NCI-H128 (cell line): ENCODE measurements around the gene HSPA1L.
"Not testable (repeated sequence)": the region's sequence is repeated elsewhere in the genome, so short reads cannot be mapped to it uniquely, and the experiment has no call there.

Source experiments
- DNase-seq: peaks from one replicate; lab custom pipeline; 2025; ENCODE audit not compliant: unreplicated experiment; lab: John Stamatoyannopoulos, UW

Gene HSPA1L

DNA sequence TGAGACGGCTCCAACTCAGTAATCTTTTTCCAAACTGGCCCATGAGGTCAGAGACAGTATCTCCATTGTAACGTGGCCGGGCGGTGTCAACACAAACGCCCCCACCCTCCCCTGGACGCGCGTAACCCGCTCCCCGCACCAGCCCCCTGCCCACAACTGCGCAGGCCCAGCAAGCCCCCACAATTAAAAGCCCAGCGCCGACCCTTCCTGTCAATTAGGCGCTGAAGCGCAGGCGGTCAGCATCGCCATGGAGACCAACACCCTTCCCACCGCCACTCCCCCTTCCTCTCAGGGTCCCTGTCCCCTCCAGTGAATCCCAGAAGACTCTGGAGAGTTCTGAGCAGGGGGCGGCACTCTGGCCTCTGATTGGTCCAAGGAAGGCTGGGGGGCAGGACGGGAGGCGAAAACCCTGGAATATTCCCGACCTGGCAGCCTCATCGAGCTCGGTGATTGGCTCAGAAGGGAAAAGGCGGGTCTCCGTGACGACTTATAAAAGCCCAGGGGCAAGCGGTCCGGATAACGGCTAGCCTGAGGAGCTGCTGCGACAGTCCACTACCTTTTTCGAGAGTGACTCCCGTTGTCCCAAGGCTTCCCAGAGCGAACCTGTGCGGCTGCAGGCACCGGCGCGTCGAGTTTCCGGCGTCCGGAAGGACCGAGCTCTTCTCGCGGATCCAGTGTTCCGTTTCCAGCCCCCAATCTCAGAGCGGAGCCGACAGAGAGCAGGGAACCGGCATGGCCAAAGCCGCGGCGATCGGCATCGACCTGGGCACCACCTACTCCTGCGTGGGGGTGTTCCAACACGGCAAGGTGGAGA lies at the start of gene HSPA1L, which contains the start of gene HSPA1A:
HSPA1L (minus strand) TSS at position 259 of the 814 bp plus-strand sequence. CDS start 3,311 bp downstream, outside the sequence.
HSPA1A (plus strand) TSS at position 519 of the 814 bp plus-strand sequence; CDS start at position 733, 214 bp downstream.
- peak; percentile 91 for DNase-seq

DNA sequence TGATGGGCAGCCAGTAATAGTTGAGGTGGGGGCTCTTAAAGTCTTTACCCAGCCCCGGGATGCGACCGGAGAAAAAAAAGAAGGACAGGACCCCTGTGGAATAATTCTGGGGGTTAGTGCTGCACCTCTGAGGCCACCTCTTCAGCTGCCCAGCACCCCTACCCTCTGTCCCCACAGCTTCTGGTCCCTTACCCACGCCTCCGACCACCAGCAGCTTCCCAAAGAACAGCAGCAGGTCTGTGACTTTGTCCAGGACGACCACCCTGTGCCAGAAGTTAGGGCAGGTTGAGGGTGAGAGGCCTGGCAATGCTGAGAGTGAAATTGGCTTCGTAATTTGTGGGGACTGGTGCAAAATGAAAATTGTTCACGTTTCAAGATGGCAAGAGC lies 49.7 kb upstream of the HSPA1L start:
- no peak for DNase-seq

DNA sequence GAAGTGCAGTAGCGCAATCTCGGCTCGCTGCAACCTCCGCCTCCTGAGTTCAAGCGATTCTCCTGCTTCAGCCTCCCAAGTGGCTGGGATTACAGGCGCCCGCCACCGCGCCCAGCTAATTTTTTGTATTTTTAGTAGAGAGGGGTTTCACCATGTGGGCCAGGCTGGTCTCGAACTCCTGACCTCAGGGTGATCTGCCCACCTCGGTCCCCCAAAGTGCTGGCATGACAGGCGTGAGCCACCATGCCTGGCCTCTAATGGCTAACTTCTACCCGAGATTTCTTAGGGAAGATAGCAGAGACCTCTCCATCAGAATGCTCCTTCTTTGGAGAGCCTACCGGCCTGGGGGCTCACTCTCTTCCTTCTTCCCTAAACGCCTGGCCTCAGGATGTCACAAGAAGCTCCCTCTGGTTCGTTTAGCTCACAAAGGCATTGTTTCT lies 49.1 kb upstream of the HSPA1L start:
- DNase-seq = not testable (repeated sequence)

- DNase-seq = peak; percentile 99
Measured at GRCh38 chr6:31862344-31863235, 47.5 kb upstream of the HSPA1L start, which contains the start of gene NEU1. NEU1 (minus strand) TSS chr6:31862821; CDS start chr6:31862776, 45 bp downstream.

DNA sequence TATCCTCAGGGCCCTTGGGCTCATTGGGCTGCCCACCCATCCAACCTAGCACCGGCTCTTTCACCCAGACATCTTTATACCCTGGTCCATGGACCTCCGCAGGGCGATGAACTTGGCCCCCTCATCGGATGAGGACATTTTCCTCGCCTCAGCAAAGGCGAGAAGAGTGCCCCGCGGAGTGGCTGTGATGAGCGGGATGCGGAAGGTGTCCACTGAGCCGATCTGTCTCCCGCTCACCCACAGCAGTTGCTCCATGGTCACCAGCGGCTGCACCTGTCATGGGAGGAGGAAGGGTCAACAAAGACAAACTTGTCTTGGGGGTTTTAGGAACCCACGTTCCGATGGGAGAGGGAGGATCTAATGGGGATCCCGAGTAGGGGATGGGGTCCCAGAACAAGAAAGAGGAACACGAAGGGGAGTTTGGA lies 46.8 kb upstream of the HSPA1L start:
- DNase-seq = no peak

GRCh38 chr6:31861150-31861549 lies 46.1 kb upstream of the HSPA1L start:
- no peak for DNase-seq

- DNase-seq = no peak
Measured at GRCh38 chr6:31860349-31860748, 45.3 kb upstream of the HSPA1L start.

- no peak for DNase-seq
Measured at GRCh38 chr6:31859923-31860322, 44.8 kb upstream of the HSPA1L start.

GRCh38 chr6:31858707-31859106 lies 43.6 kb upstream of the HSPA1L start:
- no peak for DNase-seq

DNA sequence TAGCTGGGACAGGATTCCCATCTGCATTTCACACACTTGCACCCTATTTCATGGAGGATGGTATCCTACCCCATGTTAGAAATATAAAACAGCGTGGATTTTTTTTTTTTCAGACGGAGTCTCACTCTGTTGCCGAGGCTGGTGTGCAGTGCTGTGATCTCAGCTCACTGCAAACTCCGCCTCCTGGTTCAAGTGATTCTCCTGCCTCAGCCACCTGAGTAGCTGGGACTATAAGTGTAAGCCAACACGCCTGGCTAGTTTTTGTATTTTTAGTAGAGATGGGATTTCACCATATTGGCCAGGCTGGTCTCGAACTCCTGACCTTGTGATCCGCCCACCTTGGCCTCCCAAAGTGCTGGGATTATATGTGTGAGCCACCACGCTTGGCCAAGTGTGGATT lies 42.7 kb upstream of the HSPA1L start:
- not testable (repeated sequence) for DNase-seq

DNA sequence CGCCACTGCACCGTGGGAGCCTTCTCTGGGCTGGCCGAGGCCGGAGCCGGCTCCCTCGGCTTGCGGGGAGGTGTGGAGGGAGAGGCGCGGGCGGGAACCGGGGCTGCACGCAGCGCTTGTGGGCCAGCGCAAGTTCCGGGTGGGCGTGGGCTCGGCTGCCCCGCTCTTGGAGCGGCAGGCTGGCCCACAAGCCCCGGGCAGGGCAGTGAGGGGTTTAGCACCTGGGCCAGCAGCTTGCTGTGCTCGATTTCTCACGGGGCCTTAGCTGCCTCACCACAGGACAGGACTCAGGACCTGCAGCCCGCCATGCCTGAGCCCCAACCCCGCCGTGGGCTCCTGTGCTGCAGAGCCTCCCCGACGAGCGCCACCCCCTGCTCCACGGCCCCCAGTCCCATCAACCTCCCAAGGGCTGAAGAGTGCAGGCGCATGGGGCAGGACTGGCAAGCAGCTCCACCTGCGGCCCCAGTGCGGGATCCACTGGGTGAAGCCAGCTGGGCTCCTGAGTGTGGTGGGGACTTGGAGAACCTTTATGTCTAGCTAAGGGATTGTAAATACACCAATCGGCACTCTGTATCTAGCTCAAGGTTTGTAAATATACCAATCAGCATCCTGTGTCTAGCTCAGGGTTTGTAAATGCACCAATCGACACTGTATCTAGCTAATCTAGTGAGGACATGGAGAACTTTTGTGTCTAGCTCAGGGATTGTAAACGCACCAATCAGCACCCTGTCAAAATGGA lies 37.1 kb upstream of the HSPA1L start:
- DNase-seq = not testable (repeated sequence)

- DNase-seq = no peak
Measured at GRCh38 chr6:31851485-31851832, 36.4 kb upstream of the HSPA1L start.

DNA sequence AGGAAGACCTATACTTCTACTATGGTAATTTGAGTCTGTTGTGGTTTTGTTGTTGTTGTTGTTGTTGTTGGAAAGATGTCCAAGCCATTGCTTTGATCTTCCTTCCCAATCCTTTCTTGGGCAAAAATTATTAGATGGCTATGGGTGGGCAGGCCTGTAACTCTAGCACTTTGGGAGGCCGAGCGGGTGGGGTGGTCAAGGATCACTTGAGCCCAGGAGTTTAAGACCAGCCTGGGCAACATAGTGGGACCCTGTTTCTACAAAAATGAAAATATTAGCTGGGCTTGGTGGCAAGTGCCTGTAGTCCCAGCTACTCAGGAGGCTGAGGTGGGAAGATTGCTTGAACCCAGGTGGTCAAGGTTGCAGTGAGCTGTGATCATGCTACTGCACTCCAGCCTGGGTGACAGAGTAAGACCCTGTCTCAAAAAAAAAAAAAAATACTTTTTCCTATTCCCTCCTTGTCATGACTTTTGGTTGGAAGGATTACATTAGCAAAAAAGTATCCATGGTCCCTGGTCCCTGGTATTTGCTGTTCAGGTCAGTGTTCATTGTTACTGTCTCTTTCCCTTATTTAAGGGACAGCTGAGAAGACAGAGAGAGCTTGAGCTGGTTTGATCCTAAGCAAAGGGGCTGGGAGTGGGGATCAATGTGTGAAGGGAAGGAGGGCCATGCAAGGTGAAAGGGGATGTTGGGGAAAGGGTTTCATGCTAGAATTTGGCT lies 35.8 kb upstream of the HSPA1L start:
- no peak for DNase-seq

GRCh38 chr6:31847276-31847978 lies 32.3 kb upstream of the HSPA1L start:
- no peak for DNase-seq

- no peak for DNase-seq
Measured at GRCh38 chr6:31844507-31844906, 29.4 kb upstream of the HSPA1L start.

GRCh38 chr6:31842053-31842452 lies 27.0 kb upstream of the HSPA1L start:
- DNase-seq = no peak

DNA sequence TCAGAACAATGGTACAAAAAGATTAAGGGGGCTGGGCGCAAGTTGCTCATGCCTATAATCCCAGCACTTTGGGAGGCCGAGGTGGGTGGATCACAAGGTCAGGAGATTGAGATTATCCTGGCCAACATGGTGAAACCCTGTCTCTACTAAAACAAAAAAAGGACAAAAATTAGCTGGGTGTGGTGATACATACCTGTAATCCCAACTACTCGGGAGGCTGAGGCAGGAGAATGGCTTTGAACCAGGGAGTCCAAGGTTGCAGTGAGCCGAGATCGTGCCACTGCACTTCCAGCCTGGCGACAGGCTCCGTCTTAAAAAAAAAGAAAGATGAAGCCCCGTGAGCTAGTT lies 24.7 kb upstream of the HSPA1L start:
- DNase-seq = not testable (repeated sequence)

GRCh38 chr6:31838968-31839367 lies 23.9 kb upstream of the HSPA1L start:
- no peak for DNase-seq

GRCh38 chr6:31838114-31838553 lies 23.1 kb upstream of the HSPA1L start:
- not testable (repeated sequence) for DNase-seq
